SK-N-SH (cell line): ENCODE results near the gene SLC6A3. TPM values are rescaled to one million over a fixed set of nuclear protein-coding genes. Genes with fewer than 3 reads are reported as not detected.

ENCODE experiments used
- CTCF ChIA-PET: fragments of 300-600, 350-600 bp; formaldehyde crosslinking; extraction: SDS; loops from one replicate; lab custom pipeline; 2021; lab: Yijun Ruan, JAX
- POLR2A ChIA-PET: fragments of 350-600 bp; sonication (Branson Sonifier 250); formaldehyde crosslinking; extraction: SDS; loops from one replicate; lab custom pipeline; 2020; ENCODE audit warnings: antibody characterized with exemption, inconsistent platforms; lab: Yijun Ruan, JAX
- DNase-seq: peaks from one replicate; pipeline ENCODE4 v3.0.0; 2012
- H2AFZ ChIP-seq: fragments of 200-600 bp; sonication (generic); 2 replicates; pipeline ENCODE4 v1.8.1; 2016; ENCODE audit warnings: antibody characterized with exemption, mild to moderate bottlenecking, low read depth
- H3F3A ChIP-seq: fragments of 200-600 bp; sonication (generic); replicated peaks from 2 replicates; pipeline ENCODE3; 2016; ENCODE audit warnings: antibody characterized with exemption, mild to moderate bottlenecking; ENCODE audit not compliant: insufficient read depth
- H3K27ac ChIP-seq, 2 experiments: fragments of 200-500 bp in 1 of 2; fragments of 200-600 bp in 1 of 2; sonication (Bioruptor generic) in 1 of 2; sonication (generic), shearing (Covaris generic) in 1 of 2; 2 replicates each; pipeline versions ENCODE4 v1.5.1 to v1.6.1; 2014 to 2016; ENCODE audit warnings: low read depth in 2 of 2, inconsistent platforms in 1 of 2, low read length in 1 of 2, mild to moderate bottlenecking in 1 of 2, mixed read lengths in 1 of 2
- H3K27me3 ChIP-seq: fragments of 200-600 bp; sonication (generic), shearing (Covaris generic); 2 replicates; pipeline ENCODE4 v1.6.1; 2016; ENCODE audit warnings: mixed run types; ENCODE audit not compliant: insufficient read depth
- H3K36me3 ChIP-seq, 2 experiments: fragments of 200-500 bp in 1 of 2; fragments of 200-600 bp in 1 of 2; sonication (Bioruptor generic) in 1 of 2; sonication (generic) in 1 of 2; replicated peaks in 1 of 2; 2 replicates each; pipeline versions ENCODE3 to v1.5.1; 2014 to 2016; ENCODE audit warnings: low read length in 1 of 2, mild to moderate bottlenecking in 1 of 2; ENCODE audit not compliant: insufficient read depth in 2 of 2, control insufficient read depth in 1 of 2
- H3K4me1 ChIP-seq, 2 experiments: fragments of 200-500 bp in 1 of 2; fragments of 200-600 bp in 1 of 2; sonication (Bioruptor generic) in 1 of 2; sonication (generic), shearing (Covaris generic) in 1 of 2; 2 replicates each; pipeline versions ENCODE4 v1.5.1 to v1.6.1; 2014 to 2016; ENCODE audit warnings: low read depth in 1 of 2, low read length in 1 of 2, mixed run types in 1 of 2; ENCODE audit not compliant: insufficient read depth in 2 of 2, control insufficient read depth in 1 of 2
- H3K4me2 ChIP-seq: fragments of 200-600 bp; sonication (generic), shearing (Covaris generic); 2 replicates; pipeline ENCODE4 v1.6.1; 2017; ENCODE audit warnings: mixed run types
- H3K4me3 ChIP-seq, 2 experiments: fragments of 200-500 bp in 1 of 2; fragments of 200-600 bp in 1 of 2; sonication (Bioruptor generic) in 1 of 2; sonication (generic), shearing (Covaris generic) in 1 of 2; 2 replicates each; pipeline versions ENCODE4 v1.5.1 to v1.8.1; 2014 to 2016; ENCODE audit warnings: low read depth in 2 of 2, inconsistent platforms in 1 of 2, low read length in 1 of 2, mild to moderate bottlenecking in 1 of 2, mixed read lengths in 1 of 2, moderate library complexity in 1 of 2
- H3K79me2 ChIP-seq: fragments of 200-600 bp; sonication (generic); 2 replicates; pipeline ENCODE4 v1.8.1; 2017; ENCODE audit warnings: mild to moderate bottlenecking; ENCODE audit not compliant: insufficient read depth
- H3K9ac ChIP-seq: fragments of 200-600 bp; sonication (generic); 2 replicates; pipeline ENCODE4 v1.6.1; 2017; ENCODE audit warnings: mixed run types
- H3K9me2 ChIP-seq: fragments of 200-600 bp; sonication (generic); 2 replicates; pipeline ENCODE4 v1.6.1; 2017; ENCODE audit warnings: mixed run types
- H3K9me3 ChIP-seq: fragments of 200-600 bp; sonication (generic); 2 replicates; pipeline ENCODE4 v1.6.1; 2017; ENCODE audit warnings: mixed run types, mild to moderate bottlenecking, moderate library complexity
- H4K20me1 ChIP-seq: fragments of 200-600 bp; sonication (generic); 2 replicates; pipeline ENCODE4 v1.6.1; 2017; ENCODE audit warnings: mild to moderate bottlenecking, mixed run types; ENCODE audit not compliant: insufficient read depth
- ELF1 ChIP-seq: IDR thresholded peaks from 2 replicates; pipeline ENCODE4 v1.4.0; 2012
- FOXJ3 ChIP-seq: sonication (generic); formaldehyde crosslinking; IDR thresholded peaks from 2 replicates; pipeline ENCODE4 v1.5.1; 2020; ENCODE audit warnings: mild to moderate bottlenecking, missing genetic modification reagents
- FOXM1 ChIP-seq: IDR thresholded peaks from 2 replicates; pipeline ENCODE4 v1.4.0; 2012; ENCODE audit warnings: low read depth, mild to moderate bottlenecking
- MAX ChIP-seq: IDR thresholded peaks from 2 replicates; pipeline ENCODE4 v1.4.0; 2012; ENCODE audit warnings: low read depth
- MEF2A ChIP-seq: IDR thresholded peaks from 2 replicates; pipeline ENCODE4 v1.4.0; 2012; ENCODE audit warnings: low read depth, borderline replicate concordance
- RCOR1 ChIP-seq: fragments of 150-350 bp; IDR thresholded peaks from 2 replicates; pipeline ENCODE4 v1.6.1; 2017; ENCODE audit warnings: antibody characterized with exemption, low read length
- SIN3A ChIP-seq: IDR thresholded peaks from 2 replicates; pipeline ENCODE4 v1.6.1; 2012; ENCODE audit warnings: low read depth, mild to moderate bottlenecking, low read length, moderate library complexity, borderline replicate concordance
- SMC3 ChIP-seq: IDR thresholded peaks from 2 replicates; pipeline ENCODE4 v1.6.1; 2012; ENCODE audit warnings: low read depth, low read length, improper control_type of control experiment
- TEAD4 ChIP-seq: IDR thresholded peaks from 2 replicates; pipeline ENCODE4 v1.4.0; 2012; ENCODE audit warnings: mild to moderate bottlenecking, borderline replicate concordance; ENCODE audit not compliant: insufficient read depth
- YY1 ChIP-seq: IDR thresholded peaks from 2 replicates; pipeline ENCODE4 v1.4.0; 2012; ENCODE audit warnings: low read depth, mild to moderate bottlenecking
- WGBS: methylation state at CpG from one replicate; pipeline ENCODE4 v1.1.6; 2017; ENCODE audit warnings: low lambda C conversion rate; 5-methylcytosine and 5-hydroxymethylcytosine counted together
- polyA plus RNA-seq, 3 experiments: library from polyadenylated mRNA; depleted of rRNA; stranded (reverse); fragments of >200 nt; gene quantifications; 2 replicates each; pipeline ENCODE4 v1.2.3, GENCODE V29; 2012
- TF ChIP-seq, protein P1 (sequence below): fragments of 150-350 bp; IDR thresholded peaks from 2 replicates; pipeline ENCODE4 v1.6.1; 2016; ENCODE audit warnings: mild to moderate bottlenecking, low read depth, low read length
- TF ChIP-seq, protein P2 (sequence below): IDR thresholded peaks from 2 replicates; pipeline ENCODE4; 2012

The SLC6A3 gene
- polyA plus RNA-seq, 1 of the 3 experiments (the other 2 are of a cell fraction) = not detected

DNA sequence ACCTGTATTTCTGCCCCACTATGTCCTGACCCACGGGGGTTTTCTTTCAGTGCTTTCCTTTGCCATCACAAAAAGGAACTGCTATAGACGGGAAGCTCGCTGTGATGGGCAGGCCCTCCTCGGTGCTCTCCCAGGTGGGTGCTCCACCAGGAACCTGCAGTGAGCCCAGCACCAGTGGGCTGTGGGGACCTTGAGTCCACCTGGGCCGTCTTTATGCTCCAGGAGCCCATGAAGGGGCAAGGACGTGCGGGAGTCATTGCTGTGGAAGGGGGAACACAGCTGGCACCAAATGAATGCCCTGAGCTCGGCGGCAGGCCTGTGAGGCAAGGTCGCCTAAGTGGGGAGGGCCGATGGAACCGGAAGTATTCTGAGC is 36.7 kb upstream of the SLC6A3 start:
- Histone ChIP-seq H3F3A (no peaks in the 10 kb centered on the region), H3K4me1 (no peaks in the 10 kb centered on the region), H3K4me3 (no peak overlapping the region), H3K4me2 (no peak overlapping the region), H3K27me3 (no peaks in the 10 kb centered on the region), H3K9ac (no peak overlapping the region), H3K9me2 (no peaks in the 10 kb centered on the region), H4K20me1 (0 out of 2 replicates have a peak, but pooled peaks cover 4% of the 10 kb centered on the region), H3K36me3 (peaks cover 3 to 38% of the 10 kb centered on the region in 2 experiments), H3K27ac (no peak overlapping the region), H2AFZ (no peak overlapping the region), H3K9me3 (no peaks in the 10 kb centered on the region), H3K79me2 (no peaks in the 10 kb centered on the region)
- no peak for TF ChIP-seq MEF2A
- no peak for TF ChIP-seq MAX
- TF ChIP-seq SMC3 = no peak
- CTCF ChIA-PET = interaction anchor here (0.6 to 4.8 kb wide), 2 partner anchors 163 to 362 kb away, joined by 3 to 32 read pairs; no protein-coding TSS in a partner anchor
- DNase-seq = no peak
- POLR2A ChIA-PET = no interaction called here
- WGBS = 99% methylated on average over 11 of the region's 12 CpGs

- DNase-seq = no peak
- CTCF ChIA-PET = interaction anchor here (4.8 kb wide), 1 partner anchor 163 kb away, joined by 32 read pairs; no protein-coding TSS in a partner anchor
- H3K27ac ChIP-seq = no peak overlapping the region
- POLR2A ChIA-PET = no interaction called here
- H3K9me2 ChIP-seq = no peaks in the 10 kb centered on the region
- H3K4me1 ChIP-seq = no peaks in the 10 kb centered on the region
- H3K9me3 ChIP-seq = no peaks in the 10 kb centered on the region
- TF ChIP-seq FOXJ3 (CRISPR knock-in tag) (no peak), SIN3A (no peak), YY1 (no peak), FOXM1 (no peak), TEAD4 (no peak), RCOR1 (no peak), ELF1 (no peak)
- TF ChIP-seq, protein P1, sequence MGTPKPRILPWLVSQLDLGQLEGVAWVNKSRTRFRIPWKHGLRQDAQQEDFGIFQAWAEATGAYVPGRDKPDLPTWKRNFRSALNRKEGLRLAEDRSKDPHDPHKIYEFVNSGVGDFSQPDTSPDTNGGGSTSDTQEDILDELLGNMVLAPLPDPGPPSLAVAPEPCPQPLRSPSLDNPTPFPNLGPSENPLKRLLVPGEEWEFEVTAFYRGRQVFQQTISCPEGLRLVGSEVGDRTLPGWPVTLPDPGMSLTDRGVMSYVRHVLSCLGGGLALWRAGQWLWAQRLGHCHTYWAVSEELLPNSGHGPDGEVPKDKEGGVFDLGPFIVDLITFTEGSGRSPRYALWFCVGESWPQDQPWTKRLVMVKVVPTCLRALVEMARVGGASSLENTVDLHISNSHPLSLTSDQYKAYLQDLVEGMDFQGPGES = no peak
- TF ChIP-seq, protein P2, sequence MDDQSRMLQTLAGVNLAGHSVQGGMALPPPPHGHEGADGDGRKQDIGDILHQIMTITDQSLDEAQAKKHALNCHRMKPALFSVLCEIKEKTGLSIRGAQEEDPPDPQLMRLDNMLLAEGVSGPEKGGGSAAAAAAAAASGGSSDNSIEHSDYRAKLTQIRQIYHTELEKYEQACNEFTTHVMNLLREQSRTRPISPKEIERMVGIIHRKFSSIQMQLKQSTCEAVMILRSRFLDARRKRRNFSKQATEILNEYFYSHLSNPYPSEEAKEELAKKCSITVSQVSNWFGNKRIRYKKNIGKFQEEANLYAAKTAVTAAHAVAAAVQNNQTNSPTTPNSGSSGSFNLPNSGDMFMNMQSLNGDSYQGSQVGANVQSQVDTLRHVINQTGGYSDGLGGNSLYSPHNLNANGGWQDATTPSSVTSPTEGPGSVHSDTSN = no peak
- no peak overlapping the region for H2AFZ ChIP-seq
- H3K4me2 ChIP-seq = no peak overlapping the region
- 86% methylated on average over 17 of the region's 26 CpGs for WGBS
- peaks cover 3 to 37% of the 10 kb centered on the region in 2 experiments for H3K36me3 ChIP-seq
- H3K79me2 ChIP-seq = no peaks in the 10 kb centered on the region
- H4K20me1 ChIP-seq = 0 out of 2 replicates have a peak, but pooled peaks cover 4% of the 10 kb centered on the region
- H3K4me3 ChIP-seq = no peak overlapping the region
- H3K27me3 ChIP-seq = no peaks in the 10 kb centered on the region
- H3F3A ChIP-seq = no peaks in the 10 kb centered on the region
- H3K9ac ChIP-seq = no peak overlapping the region
These were observed 36.2 kb upstream of the SLC6A3 start for GRCh38 chr5:1481266-1481958.
